ENCODE data around the gene CHFR. TPM values are rescaled to one million over a fixed set of nuclear protein-coding genes. Genes with fewer than 3 reads are reported as not detected.

The CHFR gene
- total and polyA plus RNA-seq, 2 of the 4 experiments (the other 2 are of a cell fraction): 13.4 to 35.3 TPM

DNA sequence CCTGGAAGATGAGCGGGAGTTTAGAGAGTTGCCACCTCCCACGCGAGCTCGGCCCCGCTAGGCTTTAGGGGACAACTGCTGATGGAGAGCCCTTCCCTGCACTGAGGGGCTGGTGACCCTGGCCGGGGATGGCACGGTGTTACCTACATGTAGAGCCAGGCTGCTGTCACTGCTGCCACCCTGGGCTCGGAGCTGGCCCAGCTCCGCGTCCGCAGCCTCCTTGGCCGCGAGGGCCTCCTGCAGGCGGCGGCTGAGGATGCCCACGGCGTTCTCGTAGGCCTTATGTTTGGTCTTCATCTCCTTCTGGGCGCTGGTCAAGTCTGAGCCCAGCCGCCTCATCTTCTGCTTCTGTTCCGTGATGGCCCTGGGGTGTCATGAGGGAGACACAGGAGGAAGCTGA is 101.2 kb downstream of the CHFR start:
- no peak overlapping the region for H3K4me2 ChIP-seq (ENCODE audit: low read depth, low read length)
- no peak overlapping the region for H2AFZ ChIP-seq (replicated peaks; ENCODE audit: low read length, poor library complexity)
- H3K23ac ChIP-seq (ENCODE audit: low read depth, low read length): no peak overlapping the region
- intact Hi-C loops (cut with micrococcal nuclease) (no loop called here), dilution Hi-C loops (cut with HindIII; ENCODE audit: low sequenced_read_pairs, unreplicated experiment) (no loop called here), in situ Hi-C loops (cut with MboI; ENCODE audit: low sequenced_read_pairs) (no loop called here)
- 96% methylated on average over 11 of the region's 21 CpGs; no CpG with 5 or more reads in 1 of the 2 experiments for WGBS, 2 experiments (ENCODE audit: extremely low coverage in 2 of 2, insufficient read length in 1 of 2)
- H2BK120ac ChIP-seq (ENCODE audit: low read depth, low read length): no peak overlapping the region
- peaks cover 51% of the 10 kb centered on the region for H4K20me1 ChIP-seq (ENCODE audit: insufficient read depth, low read length)
- ATAC-seq (ENCODE audit: low read depth): no peak
- H2AK9ac ChIP-seq (replicated peaks; ENCODE audit: low read depth, low read length, poor library complexity): no peak overlapping the region
- no peak overlapping the region for H4K5ac ChIP-seq (ENCODE audit: low read depth, low read length)
- H3K18ac ChIP-seq (ENCODE audit: low read depth, low read length): no peak overlapping the region
- no peak overlapping the region for H2BK5ac ChIP-seq (ENCODE audit: low read depth, low read length, poor library complexity, severe bottlenecking)
- H4K8ac ChIP-seq (ENCODE audit: low read depth in 2 of 2, low read length in 2 of 2): no peak overlapping the region
- H2BK15ac ChIP-seq (ENCODE audit: low read depth, low read length): no peak overlapping the region
- no peak overlapping the region for H3K56ac ChIP-seq (ENCODE audit: extremely low read depth, insufficient read depth, low read length)
- H3K9me3 ChIP-seq (ENCODE audit: control insufficient read depth, insufficient read depth, low read length): no peaks in the 10 kb centered on the region
- CTCF ChIA-PET: no interaction called here
- H3K27me3 ChIP-seq (ENCODE audit: control insufficient read depth, insufficient read depth, low read length): no peaks in the 10 kb centered on the region
- H2AK5ac ChIP-seq (ENCODE audit: low read depth, low read length): no peak overlapping the region
- H3K9ac ChIP-seq (ENCODE audit: low read depth, low read length): no peak overlapping the region
- peaks cover 5% of the 10 kb centered on the region for H3K9me1 ChIP-seq (ENCODE audit: insufficient read depth, low read length)
- no peaks in the 10 kb centered on the region for H3K4me1 ChIP-seq (ENCODE audit: control insufficient read depth, insufficient read depth, low read length)
- no TSS peak for BruUV-seq (replicated peaks)
- H3K79me1 ChIP-seq (ENCODE audit: low read depth in 1 of 2, low read length in 2 of 2): peaks cover 5 to 44% of the 10 kb centered on the region in 2 experiments; a peak in 3 of 4 replicates
- DNase-seq: no peak
- no peak overlapping the region for H4K91ac ChIP-seq (ENCODE audit: insufficient read depth, low read depth, low read length)
- H3K36me3 ChIP-seq (ENCODE audit: control insufficient read depth, insufficient read depth, low read length): peaks cover 80% of the 10 kb centered on the region
- no peak overlapping the region for H2BK20ac ChIP-seq (ENCODE audit: low read depth, low read length)
- TF ChIP-seq POLR2A (IDR thresholded peaks at IDR 0.05; ENCODE audit: low read depth, low read length) (no peak), FOS (IDR thresholded peaks at IDR 0.05; ENCODE audit: low read depth, low read length) (no peak), SMC3 (IDR thresholded peaks at IDR 0.05; ENCODE audit: low read depth, low read length) (no peak), CHD1 (IDR thresholded peaks at IDR 0.05; ENCODE audit: low read depth, low read length) (no peak), CEBPB (IDR thresholded peaks at IDR 0.05; ENCODE audit: low read depth, low read length) (no peak), MAZ (IDR thresholded peaks at IDR 0.05; ENCODE audit: borderline replicate concordance, low read depth, low read length) (no peak), RFX5 (IDR thresholded peaks at IDR 0.05; ENCODE audit: low read depth, low read length) (no peak), NFE2L2 (IDR thresholded peaks at IDR 0.05; ENCODE audit: low read depth, low read length) (no peak)
- TF ChIP-seq, protein P1, sequence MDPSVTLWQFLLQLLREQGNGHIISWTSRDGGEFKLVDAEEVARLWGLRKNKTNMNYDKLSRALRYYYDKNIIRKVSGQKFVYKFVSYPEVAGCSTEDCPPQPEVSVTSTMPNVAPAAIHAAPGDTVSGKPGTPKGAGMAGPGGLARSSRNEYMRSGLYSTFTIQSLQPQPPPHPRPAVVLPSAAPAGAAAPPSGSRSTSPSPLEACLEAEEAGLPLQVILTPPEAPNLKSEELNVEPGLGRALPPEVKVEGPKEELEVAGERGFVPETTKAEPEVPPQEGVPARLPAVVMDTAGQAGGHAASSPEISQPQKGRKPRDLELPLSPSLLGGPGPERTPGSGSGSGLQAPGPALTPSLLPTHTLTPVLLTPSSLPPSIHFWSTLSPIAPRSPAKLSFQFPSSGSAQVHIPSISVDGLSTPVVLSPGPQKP (IDR thresholded peaks at IDR 0.05; ENCODE audit: borderline replicate concordance, low read depth, low read length): no peak
- no peak overlapping the region for H3K4me3 ChIP-seq (ENCODE audit: insufficient read depth, low read depth, low read length)
- no peak overlapping the region for H3K27ac ChIP-seq (ENCODE audit: insufficient read depth, low read length)
- POLR2A ChIA-PET (ENCODE audit: unreplicated experiment): no interaction called here
- no peak overlapping the region for H3K4ac ChIP-seq (ENCODE audit: low read depth, low read length)
- H3K14ac ChIP-seq (replicated peaks; ENCODE audit: low read depth, low read length): no peak overlapping the region
